Rectal smooth muscle tissue (tissue), 1 donor: Measurements from ENCODE around the gene TSHZ2.

Experiments
- H3K27ac ChIP-seq: one replicate; pipeline ENCODE4 v1.7.0; 2013; ENCODE audit warnings: low read depth, low read length, inconsistent platforms
- H3K27me3 ChIP-seq: one replicate; pipeline ENCODE4 v1.7.0; 2013; ENCODE audit warnings: low read length; ENCODE audit not compliant: control insufficient read depth, insufficient read depth
- H3K36me3 ChIP-seq: one replicate; pipeline ENCODE4 v1.7.0; 2013; ENCODE audit warnings: low read length; ENCODE audit not compliant: control insufficient read depth, insufficient read depth
- H3K4me1 ChIP-seq: one replicate; pipeline ENCODE4 v1.7.0; 2013; ENCODE audit warnings: low read length; ENCODE audit not compliant: control insufficient read depth, insufficient read depth
- H3K4me3 ChIP-seq: one replicate; pipeline ENCODE4 v1.7.0; 2013; ENCODE audit warnings: low read length
- H3K9ac ChIP-seq: one replicate; pipeline ENCODE4 v1.7.0; 2013; ENCODE audit warnings: low read length

TSHZ2 gene

GRCh38 chr20:53044296-53044695 is 72.1 kb downstream of the TSHZ2 start:
- Histone ChIP-seq H3K36me3 (no peaks in the 10 kb centered on the region), H3K4me3 (no peak overlapping the region), H3K4me1 (no peaks in the 10 kb centered on the region), H3K27ac (no peak overlapping the region), H3K9ac (no peak overlapping the region), H3K27me3 (no peaks in the 10 kb centered on the region)

GRCh38 chr20:53045941-53046340 is 73.8 kb downstream of the TSHZ2 start:
- Histone ChIP-seq H3K27me3 (no peaks in the 10 kb centered on the region), H3K27ac (no peak overlapping the region), H3K4me3 (no peak overlapping the region), H3K36me3 (no peaks in the 10 kb centered on the region), H3K4me1 (no peaks in the 10 kb centered on the region), H3K9ac (no peak overlapping the region)

GRCh38 chr20:53047203-53047602 is 75.0 kb downstream of the TSHZ2 start:
- no peak overlapping the region for H3K27ac ChIP-seq
- no peak overlapping the region for H3K9ac ChIP-seq
- no peaks in the 10 kb centered on the region for H3K27me3 ChIP-seq
- no peaks in the 10 kb centered on the region for H3K36me3 ChIP-seq
- no peaks in the 10 kb centered on the region for H3K4me1 ChIP-seq
- no peak overlapping the region for H3K4me3 ChIP-seq

- Histone ChIP-seq H3K27me3 (no peaks in the 10 kb centered on the region), H3K9ac (no peak overlapping the region), H3K36me3 (no peaks in the 10 kb centered on the region), H3K4me3 (no peak overlapping the region), H3K27ac (no peak overlapping the region), H3K4me1 (no peaks in the 10 kb centered on the region)
Measured at GRCh38 chr20:53048387-53048786, 76.2 kb downstream of the TSHZ2 start.

GRCh38 chr20:53050338-53050737 is 78.2 kb downstream of the TSHZ2 start:
- Histone ChIP-seq H3K27me3 (no peaks in the 10 kb centered on the region), H3K4me1 (no peaks in the 10 kb centered on the region), H3K4me3 (no peak overlapping the region), H3K9ac (no peak overlapping the region), H3K36me3 (no peaks in the 10 kb centered on the region), H3K27ac (no peak overlapping the region)

- Histone ChIP-seq H3K27ac (no peak overlapping the region), H3K4me1 (no peaks in the 10 kb centered on the region), H3K4me3 (no peak overlapping the region), H3K36me3 (no peaks in the 10 kb centered on the region), H3K9ac (no peak overlapping the region), H3K27me3 (no peaks in the 10 kb centered on the region)
Measured at GRCh38 chr20:53052380-53052779, 80.2 kb downstream of the TSHZ2 start.

GRCh38 chr20:53053595-53053994 is 81.4 kb downstream of the TSHZ2 start:
- no peaks in the 10 kb centered on the region for H3K36me3 ChIP-seq
- no peaks in the 10 kb centered on the region for H3K27me3 ChIP-seq
- no peaks in the 10 kb centered on the region for H3K4me1 ChIP-seq
- no peak overlapping the region for H3K9ac ChIP-seq
- no peak overlapping the region for H3K4me3 ChIP-seq
- no peak overlapping the region for H3K27ac ChIP-seq

GRCh38 chr20:53055367-53056067 is 83.4 kb downstream of the TSHZ2 start:
- H3K27ac ChIP-seq: no peak overlapping the region
- H3K27me3 ChIP-seq: no peaks in the 10 kb centered on the region
- H3K4me1 ChIP-seq: no peaks in the 10 kb centered on the region
- no peak overlapping the region for H3K4me3 ChIP-seq
- no peak overlapping the region for H3K9ac ChIP-seq
- no peaks in the 10 kb centered on the region for H3K36me3 ChIP-seq

GRCh38 chr20:53057579-53057978 is 85.4 kb downstream of the TSHZ2 start:
- no peak overlapping the region for H3K4me3 ChIP-seq
- no peaks in the 10 kb centered on the region for H3K27me3 ChIP-seq
- H3K27ac ChIP-seq: no peak overlapping the region
- H3K4me1 ChIP-seq: no peaks in the 10 kb centered on the region
- H3K36me3 ChIP-seq: no peaks in the 10 kb centered on the region
- H3K9ac ChIP-seq: no peak overlapping the region

- no peak overlapping the region for H3K27ac ChIP-seq
- H3K9ac ChIP-seq: no peak overlapping the region
- no peaks in the 10 kb centered on the region for H3K36me3 ChIP-seq
- H3K4me1 ChIP-seq: no peaks in the 10 kb centered on the region
- no peak overlapping the region for H3K4me3 ChIP-seq
- no peaks in the 10 kb centered on the region for H3K27me3 ChIP-seq
Measured at GRCh38 chr20:53059848-53060247, 87.7 kb downstream of the TSHZ2 start.

GRCh38 chr20:53061192-53062108 is 89.3 kb downstream of the TSHZ2 start:
- no peak overlapping the region for H3K27ac ChIP-seq
- no peaks in the 10 kb centered on the region for H3K4me1 ChIP-seq

GRCh38 chr20:53064935-53065334 is 92.8 kb downstream of the TSHZ2 start:
- Histone ChIP-seq H3K27me3 (no peaks in the 10 kb centered on the region), H3K36me3 (no peaks in the 10 kb centered on the region), H3K27ac (no peak overlapping the region), H3K9ac (no peak overlapping the region), H3K4me1 (no peaks in the 10 kb centered on the region), H3K4me3 (no peak overlapping the region)

More at GRCh38 chr20:53061192-53062108, 89.3 kb downstream of the TSHZ2 start:
- Histone ChIP-seq H3K4me3 (no peak overlapping the region), H3K9ac (no peak overlapping the region), H3K27me3 (no peaks in the 10 kb centered on the region), H3K36me3 (no peaks in the 10 kb centered on the region)
